WERI-Rb-1 (cell line): ENCODE data around the gene GPSM3.

ENCODE experiments used
- DNase-seq: peaks from one replicate; pipeline ENCODE4 v3.0.0-alpha.2; 2020
- H3K27ac ChIP-seq: fragments of 250-450 bp; sonication (Bioruptor Pico); 2 replicates; pipeline ENCODE4 v1.5.1; 2020; ENCODE audit warnings: mild to moderate bottlenecking, moderate library complexity
- H3K27me3 ChIP-seq: fragments of 250-450 bp; sonication (Bioruptor Pico); 2 replicates; pipeline ENCODE4 v1.5.1; 2021; ENCODE audit warnings: mild to moderate bottlenecking, low read depth, moderate library complexity; ENCODE audit not compliant: insufficient read depth, severe bottlenecking
- H3K36me3 ChIP-seq: fragments of 250-450 bp; sonication (Bioruptor Pico); 2 replicates; pipeline ENCODE4 v1.5.1; 2020; ENCODE audit warnings: mild to moderate bottlenecking, moderate library complexity
- H3K4me3 ChIP-seq: 2 replicates; pipeline ENCODE4 v1.5.1; 2011; ENCODE audit warnings: low read depth, mild to moderate bottlenecking, control low read depth, low read length
- H3K9me3 ChIP-seq: fragments of 250-450 bp; sonication (Bioruptor Pico); 2 replicates; pipeline ENCODE4 v1.5.1; 2021; ENCODE audit warnings: mild to moderate bottlenecking, moderate library complexity; ENCODE audit not compliant: severe bottlenecking
- CTCF ChIP-seq: IDR thresholded peaks from 2 replicates; pipeline ENCODE4 v1.5.1; 2011; ENCODE audit warnings: low read depth, mild to moderate bottlenecking, control low read depth, inconsistent platforms, low read length

GPSM3 gene

GRCh38 chr6:32210191-32210601, 17.8 kb upstream of the GPSM3 start:
- DNase-seq: no peak
- Histone ChIP-seq H3K9me3 (no peaks in the 10 kb centered on the region), H3K27me3 (peaks cover 6% of the 10 kb centered on the region), H3K4me3 (no peak overlapping the region), H3K36me3 (no peaks in the 10 kb centered on the region), H3K27ac (no peak overlapping the region)
- no peak for TF ChIP-seq CTCF

GRCh38 chr6:32208996-32209395, 16.6 kb upstream of the GPSM3 start:
- no peaks in the 10 kb centered on the region for H3K9me3 ChIP-seq
- H3K36me3 ChIP-seq: no peaks in the 10 kb centered on the region
- no peak for TF ChIP-seq CTCF
- H3K4me3 ChIP-seq: no peak overlapping the region
- H3K27me3 ChIP-seq: no peaks in the 10 kb centered on the region
- H3K27ac ChIP-seq: no peak overlapping the region
- no peak for DNase-seq

- H3K27ac ChIP-seq: no peak overlapping the region
- DNase-seq: no peak
- no peaks in the 10 kb centered on the region for H3K9me3 ChIP-seq
- no peak overlapping the region for H3K4me3 ChIP-seq
- no peaks in the 10 kb centered on the region for H3K27me3 ChIP-seq
- no peaks in the 10 kb centered on the region for H3K36me3 ChIP-seq
- TF ChIP-seq CTCF: no peak
These were observed 11.8 kb upstream of the GPSM3 start for GRCh38 chr6:32204268-32204715.

GRCh38 chr6:32203426-32204267, 11.2 kb upstream of the GPSM3 start:
- no peak for DNase-seq
- Histone ChIP-seq H3K36me3 (no peaks in the 10 kb centered on the region), H3K27ac (no peak overlapping the region), H3K9me3 (no peaks in the 10 kb centered on the region), H3K27me3 (no peaks in the 10 kb centered on the region), H3K4me3 (no peak overlapping the region)
- no peak for TF ChIP-seq CTCF

- TF ChIP-seq CTCF: no peak
- no peak for DNase-seq
- H3K4me3 ChIP-seq: no peak overlapping the region
These were observed 9.7 kb upstream of the GPSM3 start for GRCh38 chr6:32202186-32202585.

More at GRCh38 chr6:32202186-32202585, 9.7 kb upstream of the GPSM3 start:
- Histone ChIP-seq H3K27me3 (no peaks in the 10 kb centered on the region), H3K9me3 (no peaks in the 10 kb centered on the region), H3K36me3 (no peaks in the 10 kb centered on the region), H3K27ac (no peak overlapping the region)
